Central memory CD4-positive, alpha-beta T cell (primary cell): ENCODE results near the gene C1QL2.

Experiments used
- DNase-seq: peaks from one replicate; pipeline ENCODE4 v3.0.0; 2022

Gene C1QL2

DNA sequence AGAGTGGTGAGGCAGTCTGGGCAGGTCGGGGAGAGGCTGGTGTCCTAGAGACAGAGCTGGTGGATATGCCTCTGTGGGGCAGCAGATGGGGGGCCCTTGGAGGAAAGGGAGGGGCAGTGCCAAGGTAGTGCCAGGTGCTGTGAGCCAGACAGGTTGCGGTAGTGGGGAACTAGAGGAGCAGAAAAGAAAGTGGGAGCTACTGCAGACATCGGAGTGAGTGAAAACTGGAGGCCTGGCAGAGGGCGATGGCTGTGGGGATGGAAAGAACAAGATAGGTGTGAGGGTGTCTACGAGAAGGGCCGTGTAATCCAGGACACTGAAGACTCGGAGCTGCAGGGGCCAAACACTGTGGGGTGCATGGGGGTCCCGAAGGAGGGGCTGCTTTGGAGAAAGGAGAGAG is 21.7 kb downstream of the C1QL2 start:
- DNase-seq, result no peak

- no peak for DNase-seq
Observed at GRCh38 chr2:119136093-119136492, 22.5 kb downstream of the C1QL2 start.

DNA sequence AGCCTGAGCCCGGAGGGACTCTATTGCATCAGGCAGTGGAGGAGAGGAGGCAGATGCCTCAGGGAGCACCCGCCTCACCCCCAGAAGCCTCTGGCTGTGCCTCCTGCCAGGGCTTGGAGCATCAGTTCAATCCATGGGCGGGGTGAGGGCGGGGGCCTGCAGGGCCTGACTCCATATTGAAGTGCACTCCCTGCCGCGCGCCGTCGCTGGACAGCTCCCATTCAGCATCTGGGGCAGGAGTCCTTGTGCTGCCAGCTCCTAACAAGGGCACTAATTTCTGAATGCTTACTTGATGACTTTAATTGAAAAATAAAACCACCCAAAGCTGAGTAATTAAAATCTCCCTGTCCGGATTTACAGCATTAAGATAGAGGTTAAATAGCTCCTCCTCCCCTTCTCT is 23.8 kb downstream of the C1QL2 start:
- no peak for DNase-seq

- DNase-seq, result no peak
Observed at GRCh38 chr2:119126650-119127049, 31.9 kb downstream of the C1QL2 start.

DNA sequence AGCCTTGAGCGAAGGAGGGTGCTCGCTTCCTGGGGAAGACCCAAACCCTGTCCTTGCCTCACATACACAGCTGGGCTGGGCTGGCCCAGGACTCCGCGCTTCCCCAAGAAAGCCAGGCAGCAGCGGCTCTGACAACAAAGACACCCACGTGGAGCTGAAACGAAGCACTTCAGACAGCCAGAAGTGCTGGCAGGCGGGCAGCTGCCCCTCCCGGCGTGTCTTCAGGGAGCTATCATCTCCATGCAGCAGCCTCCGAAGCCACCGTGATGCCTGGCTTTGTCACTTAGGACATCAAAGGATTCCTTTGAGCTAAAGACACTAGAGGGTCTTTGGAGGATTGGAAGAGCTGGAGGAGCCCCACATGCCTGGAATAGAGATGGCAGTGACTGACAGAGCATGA is 35.2 kb downstream of the C1QL2 start:
- DNase-seq, result no peak

DNA sequence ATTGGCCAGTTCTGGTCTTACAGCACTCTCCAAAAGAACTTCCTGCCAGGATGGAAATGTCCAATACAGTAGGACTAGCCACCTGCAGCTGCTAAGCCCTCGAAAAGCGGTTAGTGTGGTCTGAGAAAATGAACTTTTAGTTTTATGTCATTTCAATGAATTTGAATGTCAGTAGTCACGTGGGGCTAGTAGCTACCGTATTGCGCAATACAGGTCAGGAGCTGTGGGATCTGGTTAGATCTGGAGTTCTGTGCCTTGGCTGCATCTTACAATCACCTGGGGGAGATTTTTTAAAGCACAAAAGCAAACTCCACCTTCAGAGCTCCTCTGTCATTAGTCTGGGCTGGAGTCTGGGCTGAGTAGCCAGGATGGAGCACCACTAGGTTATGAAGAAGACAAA is 35.9 kb downstream of the C1QL2 start:
- no peak for DNase-seq

GRCh38 chr2:119119999-119120756 is 38.4 kb downstream of the C1QL2 start:
- DNase-seq, result no peak

- no peak for DNase-seq
Observed at GRCh38 chr2:119119076-119119785, 39.3 kb downstream of the C1QL2 start.

GRCh38 chr2:119117891-119118882 is 40.4 kb downstream of the C1QL2 start:
- no peak for DNase-seq

DNA sequence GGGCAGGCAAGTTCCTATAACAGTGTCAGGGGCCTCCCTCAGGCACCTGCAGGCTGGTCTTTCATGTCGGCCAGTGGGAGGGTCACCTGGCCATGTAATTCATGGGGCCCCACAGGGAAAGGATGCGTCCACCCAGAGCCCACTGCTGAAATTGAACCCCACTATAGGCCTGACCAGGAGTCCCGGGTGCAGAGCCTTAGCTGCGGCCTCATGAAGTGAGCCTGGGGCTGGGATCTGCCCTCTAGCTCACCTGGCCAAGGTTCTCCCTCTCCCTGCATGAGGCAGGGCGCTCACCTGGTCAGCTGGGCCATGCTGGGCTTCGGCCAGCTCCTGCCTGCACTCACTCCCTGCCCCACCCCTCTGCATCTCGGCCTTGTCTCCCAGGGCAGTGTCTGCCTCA is 41.1 kb downstream of the C1QL2 start:
- no peak for DNase-seq

DNA sequence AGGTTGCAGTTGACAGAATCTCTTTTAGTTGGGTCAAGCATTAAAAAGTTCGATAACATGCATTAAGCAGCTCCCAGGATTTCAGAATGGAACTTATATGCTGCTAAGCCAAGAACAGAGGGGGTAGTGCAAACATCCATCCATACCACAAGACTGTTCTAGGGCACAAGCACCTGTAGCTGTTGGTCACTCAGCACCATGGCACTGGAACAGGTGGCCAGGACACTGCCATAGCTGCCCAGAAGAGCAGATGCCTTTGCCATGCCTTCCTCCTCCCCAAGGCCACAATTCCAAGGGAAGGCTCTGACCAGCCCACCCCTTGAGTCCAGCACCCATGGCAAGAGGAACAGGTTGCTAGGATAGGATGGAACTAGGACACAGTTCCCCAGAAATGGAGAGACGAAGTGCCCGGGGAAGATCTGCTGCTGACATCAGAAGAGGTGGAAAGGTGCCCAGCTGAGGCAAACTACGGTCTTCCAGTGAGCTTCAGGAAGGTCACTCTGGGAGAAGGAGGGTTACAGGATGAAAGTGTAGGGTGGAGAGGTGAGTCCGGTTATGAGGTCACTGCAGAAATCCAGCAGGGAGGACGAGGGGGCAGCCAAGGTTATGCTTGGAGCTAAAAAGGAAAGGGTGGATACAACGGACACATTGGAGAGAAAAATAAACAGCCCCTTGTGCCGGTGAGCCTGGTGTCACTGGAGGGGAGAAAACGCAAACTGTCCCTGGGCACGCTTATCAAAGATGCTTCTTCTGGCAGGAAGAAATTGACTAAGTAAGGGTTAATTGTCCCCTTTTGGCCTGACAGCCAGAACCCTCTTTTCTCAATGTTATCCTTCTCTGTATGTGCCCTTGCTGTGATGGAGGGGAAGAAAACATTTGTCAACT is 41.9 kb downstream of the C1QL2 start:
- DNase-seq, result no peak

DNA sequence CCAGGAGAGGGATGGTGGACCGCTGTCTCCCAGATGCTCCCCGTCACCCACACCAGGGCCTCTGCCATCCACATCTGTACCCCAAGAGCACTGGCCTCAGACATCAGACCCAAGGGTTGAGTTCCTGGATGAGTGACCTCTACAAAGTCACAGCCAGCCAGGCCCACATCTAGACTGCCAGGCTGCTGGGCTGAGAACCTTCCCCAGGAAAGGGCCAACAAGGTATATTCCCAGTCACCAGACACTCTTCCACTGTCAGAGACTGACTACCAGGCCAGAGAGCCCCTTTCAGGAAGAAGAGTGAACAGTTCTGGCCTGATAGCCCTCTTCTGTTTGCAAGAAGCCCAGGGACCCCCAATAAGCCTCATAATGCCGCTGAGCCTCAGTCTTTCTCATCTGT is 44.3 kb downstream of the C1QL2 start:
- DNase-seq, result no peak

- no peak for DNase-seq
Observed at GRCh38 chr2:119113489-119113770, 45.1 kb downstream of the C1QL2 start.

DNA sequence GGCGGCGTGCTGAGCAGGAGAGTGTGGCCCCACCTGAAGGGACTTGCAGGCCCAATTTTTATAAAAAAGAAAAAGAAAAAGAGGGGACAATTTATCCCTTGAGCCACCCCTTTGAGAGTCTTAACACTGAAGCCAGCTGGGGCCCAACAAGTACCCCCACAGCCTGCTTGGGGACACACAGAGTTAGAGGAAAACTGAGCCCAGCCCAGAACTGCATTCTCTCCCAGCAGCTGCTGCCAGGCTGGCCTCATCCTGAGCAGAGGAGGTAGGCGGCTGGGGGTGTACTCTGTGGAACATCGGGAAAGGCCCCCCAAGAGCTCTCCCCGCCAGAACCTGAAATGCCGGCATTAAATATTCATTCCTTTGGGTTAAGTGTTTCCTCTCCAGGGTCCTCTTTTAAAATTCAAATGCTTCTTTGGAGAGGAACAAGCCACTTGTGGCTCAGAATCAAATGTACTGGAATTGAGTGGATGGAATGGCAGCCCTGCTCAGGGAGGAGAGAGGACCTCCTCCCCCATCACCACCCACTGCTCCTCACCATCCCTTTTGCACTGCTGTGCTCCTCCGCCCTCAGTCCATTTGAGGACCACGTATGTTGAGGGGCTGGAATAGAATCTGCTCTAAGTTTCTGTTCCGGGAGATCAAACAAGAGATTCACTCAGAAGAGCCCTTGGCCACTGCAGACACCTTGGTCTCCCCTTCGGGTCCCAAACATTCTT is 45.6 kb downstream of the C1QL2 start:
- DNase-seq, result no peak

DNA sequence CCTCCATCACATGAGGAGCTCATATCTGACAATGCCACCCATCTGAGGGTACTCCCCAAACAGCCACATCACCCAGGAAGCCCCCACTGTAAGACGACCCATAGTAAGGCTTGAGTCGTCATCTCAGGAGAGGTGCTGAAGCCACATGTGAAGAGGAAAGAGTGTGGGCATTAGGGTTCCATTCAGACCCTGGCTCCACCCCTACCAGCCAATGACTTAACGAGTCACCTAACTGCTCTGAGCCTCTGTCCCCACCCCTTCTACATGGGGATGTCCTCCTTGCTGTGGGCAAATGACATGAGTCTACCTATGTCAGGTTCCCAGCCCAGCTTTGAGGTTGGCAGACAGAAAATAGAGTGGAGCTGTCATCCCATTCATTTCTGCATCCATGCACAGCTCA is 46.3 kb downstream of the C1QL2 start:
- DNase-seq, result no peak

- no peak for DNase-seq
Observed at GRCh38 chr2:119111115-119111975, 47.2 kb downstream of the C1QL2 start.

- DNase-seq, result no peak
Observed at GRCh38 chr2:119109866-119110265, 48.7 kb downstream of the C1QL2 start.

- no peak for DNase-seq
Observed at GRCh38 chr2:119108186-119108585, 50.4 kb downstream of the C1QL2 start.

DNA sequence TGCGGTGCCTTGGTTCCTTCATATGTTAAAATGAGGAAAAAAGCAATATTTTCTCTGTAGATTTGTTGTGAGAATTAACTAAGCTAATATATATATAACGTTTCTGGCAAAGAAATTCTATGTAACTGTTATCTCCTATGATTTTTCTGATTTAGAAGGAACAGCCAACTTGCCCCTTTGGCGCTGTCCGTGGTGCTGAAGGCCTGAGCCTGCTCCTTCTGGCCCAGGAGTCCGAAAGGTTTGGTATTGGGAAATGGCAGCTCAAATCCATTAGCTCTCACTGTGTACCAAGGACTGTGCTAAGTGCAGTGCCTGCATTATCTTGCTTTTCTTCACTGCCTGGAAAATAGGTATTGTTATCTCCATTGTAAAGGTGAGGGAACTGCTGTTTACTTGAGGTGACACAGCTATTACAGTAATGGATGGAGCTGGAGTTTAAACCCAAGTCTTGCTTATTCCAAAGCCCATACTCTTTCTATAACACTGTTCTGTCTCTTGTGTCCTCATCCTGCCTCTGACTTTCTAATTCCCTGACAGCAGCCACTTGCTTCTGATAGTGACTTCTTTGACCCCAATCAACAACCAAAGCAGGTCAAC is 52.2 kb downstream of the C1QL2 start:
- no peak for DNase-seq
